T-helper 1 cell (primary cell): ENCODE measurements around the gene ESR1.
A peak's percentile ranks its signal among the peaks of the same experiment; 100 is the strongest.
"Not testable (repeated sequence)": the region's sequence is repeated elsewhere in the genome, so short reads cannot be mapped to it uniquely, and the experiment has no call there.

Experiments
- DNase-seq, 5 donors: peaks; one replicate each; pipeline ENCODE4 v3.0.0-alpha.2; 2012 to 2020

ESR1 gene

GRCh38 chr6:151814614-151815013, 7.1 kb downstream of the ESR1 start:
- DNase-seq = no peak

GRCh38 chr6:151822252-151823111, 15.0 kb downstream of the ESR1 start:
- no peak for DNase-seq

DNA sequence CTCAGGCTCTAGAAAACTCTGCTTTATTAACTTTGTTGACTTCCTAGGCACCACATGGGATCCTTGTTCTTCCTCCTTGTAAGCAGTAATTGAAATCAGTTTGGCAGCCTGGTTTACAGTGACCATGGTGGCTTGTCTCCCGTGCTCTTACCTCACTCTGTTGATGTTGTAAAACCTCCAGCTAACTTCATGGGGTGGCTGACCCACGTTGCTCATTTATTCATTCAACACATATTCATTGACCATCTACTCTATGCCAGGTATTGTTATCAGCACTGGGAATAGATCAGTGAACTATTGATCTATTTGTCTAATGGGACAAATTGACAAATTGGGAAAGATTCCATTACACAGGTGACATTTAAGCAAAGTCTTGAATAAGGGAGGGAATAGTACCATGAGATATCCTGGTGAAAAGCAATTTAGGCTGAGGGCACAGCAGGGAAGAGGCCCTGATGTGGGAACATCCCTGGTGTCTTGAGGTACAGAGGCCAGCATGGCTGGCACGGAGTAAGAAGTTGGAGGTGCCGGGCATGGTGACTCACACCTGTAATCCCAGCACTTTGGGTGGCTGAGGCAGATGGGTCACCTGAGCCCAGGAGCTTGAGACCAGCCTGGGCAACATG, 19.1 kb downstream of the ESR1 start:
- DNase-seq = no peak

GRCh38 chr6:151832710-151833109, 25.2 kb downstream of the ESR1 start:
- no peak for DNase-seq

- no peak for DNase-seq
Observed at GRCh38 chr6:151835396-151835795, 27.9 kb downstream of the ESR1 start.

DNA sequence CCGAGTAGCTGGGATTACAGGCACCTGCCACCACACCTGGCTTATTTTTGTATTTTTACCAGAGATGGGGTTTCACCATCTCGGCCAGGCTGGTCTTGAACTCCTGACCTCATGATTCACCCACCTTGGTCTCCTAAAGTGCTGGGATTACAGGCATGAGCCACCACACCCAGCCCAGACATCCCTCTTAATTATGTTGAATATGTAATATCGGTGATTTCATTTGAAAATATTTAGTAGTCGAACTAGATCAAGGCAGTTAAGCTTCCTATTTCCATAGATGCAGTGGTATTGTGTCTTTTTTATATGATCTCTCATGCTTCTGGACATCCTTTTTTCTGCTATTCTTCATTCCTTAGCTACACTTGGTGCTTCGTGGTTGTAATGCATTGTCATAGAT, 29.7 kb downstream of the ESR1 start:
- DNase-seq = no peak

DNA sequence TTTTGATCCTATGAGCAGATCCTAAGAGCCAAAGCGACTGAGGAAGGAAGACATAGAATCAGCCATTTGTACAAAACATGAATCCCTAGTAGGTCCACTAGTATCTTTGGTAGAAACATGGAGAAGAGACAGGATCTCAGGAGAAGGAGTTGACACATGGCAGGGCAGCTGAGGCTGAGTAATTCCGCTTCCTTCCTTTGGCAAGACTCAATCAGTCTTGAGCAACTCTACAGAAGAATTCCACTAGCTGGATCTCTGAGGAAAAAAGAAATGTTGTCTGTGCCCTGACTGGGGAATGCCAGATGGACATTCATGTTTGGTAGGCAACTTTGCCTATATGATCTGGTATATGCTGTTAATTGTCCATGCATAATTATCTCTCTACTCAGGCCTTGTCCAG, 35.3 kb downstream of the ESR1 start:
- no peak for DNase-seq

DNA sequence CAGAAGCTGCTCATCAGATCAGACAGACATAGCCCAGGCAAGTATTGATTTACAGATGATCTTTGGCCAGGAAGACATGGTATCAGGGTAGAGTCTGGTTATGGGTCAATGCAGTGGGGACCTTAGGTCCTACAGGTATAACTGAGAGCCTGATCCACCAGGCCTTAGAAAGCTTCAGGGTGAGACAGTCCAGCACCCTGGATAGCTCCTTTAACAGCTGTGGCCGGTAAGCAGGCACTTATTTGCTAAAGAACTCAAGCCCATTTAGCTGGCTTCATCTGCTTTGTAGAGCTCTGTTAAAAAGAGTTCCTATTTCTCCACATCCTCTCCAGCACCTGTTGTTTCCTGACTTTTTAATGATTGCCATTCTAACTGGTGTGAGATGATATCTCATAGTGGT, 39.6 kb downstream of the ESR1 start:
- peak in 1 of 5 donors; percentile 3 for DNase-seq

- DNase-seq = no peak
Observed at GRCh38 chr6:151850479-151851003, 43.1 kb downstream of the ESR1 start.

- no peak for DNase-seq
Observed at GRCh38 chr6:151858294-151858693, 50.8 kb downstream of the ESR1 start.

- no peak for DNase-seq
Observed at GRCh38 chr6:151862461-151862860, 55.0 kb downstream of the ESR1 start.

- not testable (repeated sequence) for DNase-seq
Observed at GRCh38 chr6:151867361-151867869, 59.9 kb downstream of the ESR1 start.

GRCh38 chr6:151869345-151869744, 61.9 kb downstream of the ESR1 start:
- no peak for DNase-seq

- DNase-seq = no peak
Observed at GRCh38 chr6:151869787-151870186, 62.3 kb downstream of the ESR1 start.

DNA sequence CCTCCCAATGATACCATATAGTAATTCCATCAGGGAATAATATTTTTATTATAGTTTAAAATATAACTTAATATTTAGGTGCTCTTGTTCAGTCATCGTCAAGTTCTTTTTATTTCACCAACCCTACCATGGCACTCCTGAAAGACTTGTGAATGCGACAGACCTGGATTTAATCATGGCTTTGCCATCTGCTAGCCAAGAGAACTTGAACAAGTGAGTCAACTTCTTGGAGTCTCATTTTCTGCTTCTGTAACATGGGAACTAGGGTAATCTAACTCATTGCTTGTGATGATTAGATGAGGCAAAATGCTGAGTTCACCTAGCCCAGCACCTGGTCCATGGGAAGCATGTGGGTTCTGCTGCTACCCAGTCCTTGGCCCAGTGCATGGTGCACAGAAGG, 62.9 kb downstream of the ESR1 start:
- no peak for DNase-seq

GRCh38 chr6:151875524-151875923, 68.0 kb downstream of the ESR1 start:
- DNase-seq = no peak

GRCh38 chr6:151876122-151876521, 68.6 kb downstream of the ESR1 start:
- no peak for DNase-seq

DNA sequence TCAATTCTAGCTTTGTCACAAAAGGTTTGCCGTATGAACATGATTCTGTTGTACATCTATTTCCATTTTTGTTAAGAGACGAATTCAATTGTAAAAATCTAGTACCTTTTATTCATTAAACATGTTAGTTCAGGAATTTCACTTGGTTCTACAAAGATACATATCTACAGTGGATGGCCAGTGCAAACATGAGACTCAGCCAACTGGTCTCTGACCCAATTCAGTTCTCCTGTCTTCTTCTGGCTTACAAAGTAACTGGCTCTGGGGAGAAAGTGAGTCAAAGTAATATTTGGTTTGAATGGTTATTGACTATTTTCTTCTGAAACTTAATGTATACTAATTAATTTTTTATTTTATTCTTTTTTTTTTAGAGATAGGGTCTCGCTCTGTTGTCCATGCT, 70.0 kb downstream of the ESR1 start:
- no peak for DNase-seq

DNA sequence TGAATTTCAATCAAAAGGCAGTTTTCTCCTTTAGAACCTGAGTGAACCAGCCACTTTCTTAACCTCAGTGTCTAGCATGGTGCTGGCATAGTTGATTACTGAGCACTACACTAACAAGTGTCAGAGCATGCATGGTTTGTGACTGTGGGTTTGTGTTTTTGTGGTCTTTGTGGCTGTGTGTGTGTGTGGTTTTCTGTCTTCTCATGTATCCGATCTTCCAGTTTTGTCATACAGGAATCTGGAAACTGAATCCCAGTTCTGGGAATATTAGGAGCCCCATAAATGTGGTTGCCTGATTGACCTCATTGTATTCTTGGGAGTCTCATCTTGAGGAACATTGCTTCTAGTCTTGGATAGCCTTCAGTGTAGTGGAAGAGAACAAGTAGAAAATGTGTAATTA, 73.7 kb downstream of the ESR1 start:
- DNase-seq = no peak

DNA sequence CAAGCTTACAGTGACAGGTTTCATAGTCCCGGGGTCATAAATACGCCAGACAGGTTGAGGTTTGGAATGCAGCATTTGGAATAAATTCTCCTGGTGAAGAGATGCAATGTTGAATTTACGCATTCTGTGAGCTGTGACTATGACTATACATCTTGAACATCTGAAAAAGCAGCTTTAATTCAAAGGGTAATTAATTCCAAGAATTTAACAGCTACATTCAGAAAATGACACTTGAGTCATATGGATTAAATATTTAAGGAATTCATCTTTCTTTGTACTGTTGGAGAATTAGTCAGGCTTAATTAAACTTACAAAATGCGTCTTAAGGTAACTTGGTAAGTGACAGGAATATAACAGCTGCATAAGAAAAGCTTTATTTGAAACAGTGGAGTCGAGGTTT, 74.7 kb downstream of the ESR1 start:
- no peak for DNase-seq

GRCh38 chr6:151885234-151885633, 77.8 kb downstream of the ESR1 start:
- DNase-seq = no peak

DNA sequence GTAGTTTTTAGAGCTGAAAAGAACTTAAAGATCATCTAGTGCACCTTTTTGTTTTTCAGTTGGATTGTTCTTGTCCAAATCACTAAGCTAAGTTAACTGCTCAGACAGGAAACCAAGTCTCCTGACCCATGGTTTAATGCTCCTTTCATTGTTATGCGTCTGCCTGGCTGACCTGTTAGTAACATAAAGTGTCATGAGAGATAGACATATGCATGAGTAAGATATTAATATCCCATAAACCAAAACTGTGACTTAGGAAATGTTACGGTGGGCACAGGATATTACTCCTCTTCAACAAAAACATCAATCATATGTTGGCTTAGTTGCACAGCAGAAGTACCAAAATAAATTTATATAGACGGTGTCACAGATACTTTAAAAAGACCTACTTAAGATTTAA, 84.0 kb downstream of the ESR1 start:
- no peak for DNase-seq

DNA sequence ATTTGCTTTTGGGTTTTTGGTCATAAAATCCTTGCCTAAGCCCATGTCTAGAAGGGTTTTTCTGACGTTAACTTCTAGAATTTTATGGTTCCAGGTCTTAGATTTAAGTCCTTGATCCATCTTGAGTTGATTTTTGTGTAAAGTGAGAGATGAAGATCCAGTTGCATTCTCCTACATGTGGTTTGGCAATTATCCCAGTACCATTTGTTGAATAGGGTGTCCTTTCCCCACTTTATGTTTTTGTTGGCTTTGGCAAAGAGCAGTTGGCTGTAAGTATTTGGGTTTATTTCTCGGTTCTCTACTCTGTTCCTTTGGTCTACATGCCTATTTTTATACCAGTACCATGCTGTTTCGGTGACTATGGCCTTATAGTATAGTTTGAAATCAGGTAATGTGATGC, 86.9 kb downstream of the ESR1 start:
- not testable (repeated sequence) for DNase-seq

GRCh38 chr6:151899221-151899620, 91.7 kb downstream of the ESR1 start:
- DNase-seq = not testable (repeated sequence)
